Erythroblast (primary cell): ENCODE results near the gene SF3B6.
A peak's percentile ranks its signal among the peaks of the same experiment; 100 is the strongest.

Experiments used
- DNase-seq, 2 experiments: peaks; one replicate each; lab custom pipeline; 2025; lab: John Stamatoyannopoulos, UW
- GATA1 ChIP-seq: IDR thresholded peaks from 2 replicates; pipeline ENCODE4 v1.6.1; 2011; ENCODE audit warnings: low read depth, mild to moderate bottlenecking, control low read depth, low read length, moderate library complexity
- POLR2A ChIP-seq: IDR thresholded peaks from 2 replicates; pipeline ENCODE4 v1.6.1; 2011; ENCODE audit warnings: mild to moderate bottlenecking, low read length

Gene SF3B6

DNA sequence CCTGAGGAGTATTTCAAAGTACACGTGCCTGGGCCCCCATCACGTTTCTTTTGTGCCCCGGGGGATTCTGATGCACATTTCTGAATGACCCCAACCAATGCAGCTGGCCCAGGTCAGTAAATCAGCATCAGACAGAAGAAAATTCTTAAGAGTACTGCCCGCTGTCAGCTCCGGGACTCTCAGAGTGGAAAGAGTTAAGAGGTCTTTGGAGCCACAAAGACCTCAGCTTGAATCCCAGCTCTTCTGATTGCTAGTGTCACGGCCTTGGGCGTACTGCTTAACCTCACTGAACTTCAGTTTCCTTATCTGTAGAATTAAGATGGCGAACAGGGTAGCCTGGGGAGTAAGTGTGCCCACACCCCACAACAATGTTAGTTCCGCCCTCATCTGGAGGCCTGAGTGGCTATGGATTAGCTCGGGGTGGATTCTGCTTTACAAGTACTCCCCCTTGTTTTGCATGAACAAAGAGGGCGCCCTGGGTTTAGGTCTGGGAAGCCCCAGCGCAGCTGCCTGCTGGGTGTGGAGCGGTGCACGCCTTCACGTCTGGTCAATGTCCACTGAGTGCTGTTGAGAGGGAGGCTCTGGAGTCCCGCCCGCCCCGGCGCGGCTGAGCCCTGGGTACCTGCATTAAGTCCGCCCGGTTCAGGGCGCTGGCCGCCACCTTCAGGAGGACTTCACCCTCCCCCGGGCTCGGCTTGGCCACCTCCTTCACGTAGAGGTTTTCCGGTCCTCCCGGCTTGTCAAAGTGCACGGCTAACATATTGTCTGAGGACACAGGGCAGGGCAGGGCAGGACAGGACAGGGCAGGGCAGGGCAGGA is 7.7 kb upstream of the SF3B6 start:
- peak; percentile 93 to 97 for DNase-seq

DNA sequence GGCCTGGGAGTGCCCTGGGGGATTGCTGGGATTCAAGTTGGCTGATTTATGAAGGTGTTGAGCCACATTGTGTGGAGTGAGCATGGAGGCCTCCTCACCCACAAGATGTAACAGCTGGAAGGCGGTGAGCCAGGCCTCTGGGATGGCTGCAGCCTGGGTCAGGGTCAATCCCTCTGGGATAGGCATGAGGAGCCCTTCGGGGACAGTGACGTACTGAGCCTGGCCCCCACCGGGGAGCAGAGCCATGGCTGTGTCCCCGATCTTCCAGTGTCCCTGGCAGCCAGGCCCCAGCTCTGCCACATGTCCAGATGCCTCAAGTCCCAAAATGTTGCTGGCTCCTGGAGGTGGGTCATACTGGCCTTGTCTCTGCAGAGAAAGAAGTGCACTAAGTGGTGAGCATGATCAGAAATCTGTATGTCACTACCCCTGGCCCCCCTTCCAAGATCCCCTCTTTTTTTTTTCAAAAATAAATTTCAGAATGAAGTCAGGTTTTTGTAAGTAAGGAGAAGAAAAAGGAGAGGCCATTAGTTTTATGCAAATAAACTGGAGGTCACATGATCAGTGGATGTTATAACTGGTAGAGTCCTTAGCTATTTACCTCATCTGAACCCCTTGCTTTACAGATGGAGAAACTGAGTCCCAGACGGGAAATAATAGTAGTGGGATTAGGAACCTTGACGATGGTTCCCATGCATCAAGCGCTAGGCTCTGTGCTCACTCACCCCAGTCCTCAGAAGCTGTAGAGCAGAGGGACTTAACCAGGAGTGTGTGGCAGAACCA is 6.9 kb upstream of the SF3B6 start:
- no peak for DNase-seq

More for the DNA sequence above, 7.7 kb upstream of the SF3B6 start:
- TF ChIP-seq GATA1 = no peak
- TF ChIP-seq POLR2A = peak; percentile 71

DNA sequence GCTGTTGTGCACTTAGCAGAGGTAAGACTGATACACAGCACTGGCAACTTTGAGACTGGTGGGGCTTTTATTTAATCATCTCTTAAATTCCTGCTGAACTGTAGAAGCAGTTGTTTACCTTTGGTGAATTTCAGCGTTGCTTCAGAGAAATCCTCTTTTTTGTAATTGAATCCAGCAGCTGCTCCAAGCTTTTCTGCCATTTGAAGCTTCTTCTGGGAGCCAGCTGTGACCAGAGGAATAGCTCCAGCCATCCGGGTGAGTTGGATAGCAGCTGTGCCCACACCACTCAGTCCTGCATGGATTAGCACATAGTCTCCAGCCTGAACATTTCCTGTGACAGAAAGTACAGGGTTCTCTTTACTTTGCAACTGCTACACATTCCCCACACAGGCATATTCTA is 4.6 kb upstream of the SF3B6 start:
- DNase-seq = no peak
- no peak for TF ChIP-seq GATA1
- TF ChIP-seq POLR2A = no peak

More for the DNA sequence above, 6.9 kb upstream of the SF3B6 start:
- TF ChIP-seq GATA1 = no peak
- no peak for TF ChIP-seq POLR2A

DNA sequence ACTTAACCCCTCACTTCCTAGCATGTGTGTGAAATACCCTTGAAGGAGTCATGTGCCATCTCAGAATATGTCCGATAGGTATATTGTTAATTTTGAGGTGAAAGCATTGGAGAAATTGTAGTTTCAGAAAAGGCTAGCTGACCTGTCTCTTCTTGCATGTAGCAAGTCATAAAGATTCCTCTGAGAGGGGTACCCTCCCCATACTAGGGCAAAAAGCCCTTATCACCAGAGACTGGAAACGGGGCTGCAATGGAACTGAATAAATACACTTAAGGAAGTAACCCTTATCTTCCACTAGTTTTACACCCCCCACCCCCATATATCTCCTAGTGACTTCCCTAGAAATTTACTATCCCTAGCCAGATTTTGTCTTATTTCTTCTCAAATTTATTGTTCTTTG is 1.8 kb upstream of the SF3B6 start:
- TF ChIP-seq GATA1 = no peak
- no peak for TF ChIP-seq POLR2A
- DNase-seq = no peak

DNA sequence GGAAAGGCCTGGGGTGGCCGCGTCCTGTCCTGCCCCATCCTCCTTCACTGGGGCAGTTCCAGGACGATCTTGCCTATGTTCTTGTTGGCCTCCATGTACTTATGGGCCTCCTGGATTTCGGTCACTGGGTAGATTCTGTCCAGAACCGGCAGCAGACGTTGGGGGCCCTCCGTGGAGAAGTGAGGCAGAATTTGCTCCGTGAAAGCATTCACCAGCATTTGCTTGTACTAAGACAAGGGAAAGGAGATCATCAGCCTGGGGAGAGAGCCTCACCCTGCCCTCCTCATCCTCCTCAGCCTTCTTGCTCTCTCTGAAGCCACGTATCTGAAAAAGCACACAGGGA is 1.4 kb upstream of the SF3B6 start:
- TF ChIP-seq POLR2A = peak; percentile 28
- no peak for TF ChIP-seq GATA1
- DNase-seq = peak; percentile 49 to 60

DNA sequence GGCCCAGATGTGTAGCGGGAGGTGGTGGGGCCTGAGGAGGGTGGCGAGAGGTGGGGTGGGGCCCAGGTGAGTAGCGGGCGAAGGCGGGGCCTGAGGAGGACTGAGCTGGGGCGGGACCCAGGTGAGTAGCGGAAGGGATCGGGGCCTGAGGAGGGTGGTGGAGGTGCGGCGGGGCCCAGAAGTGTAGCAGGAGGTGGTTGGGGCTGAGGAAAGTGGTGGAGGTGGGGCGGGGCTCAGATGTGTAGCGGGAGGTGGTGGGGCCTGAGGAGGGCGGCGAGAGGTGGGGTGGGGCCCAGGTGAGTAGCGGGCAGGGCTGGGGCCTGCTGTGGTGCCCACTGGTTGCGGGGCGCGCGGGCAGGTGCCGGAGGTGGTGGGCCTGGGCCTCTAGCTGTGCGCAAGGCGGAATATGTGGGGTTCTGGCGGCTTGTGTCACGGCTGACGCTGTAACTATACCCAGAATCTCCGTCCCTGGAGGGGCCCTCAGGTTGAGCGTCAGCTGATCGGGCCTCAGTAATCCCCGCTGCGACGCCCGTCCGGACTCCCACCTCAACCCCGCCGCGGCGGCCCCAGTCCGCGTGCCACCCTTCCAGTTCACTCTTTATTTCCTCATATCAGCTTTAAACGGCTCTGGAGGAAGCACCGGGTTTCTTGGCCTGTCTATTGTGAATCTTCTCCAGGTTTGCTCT is 866 bp upstream of the SF3B6 start:
- peak; percentile 65 to 68 for DNase-seq
- TF ChIP-seq POLR2A (peak; percentile 27), GATA1 (no peak)

DNA sequence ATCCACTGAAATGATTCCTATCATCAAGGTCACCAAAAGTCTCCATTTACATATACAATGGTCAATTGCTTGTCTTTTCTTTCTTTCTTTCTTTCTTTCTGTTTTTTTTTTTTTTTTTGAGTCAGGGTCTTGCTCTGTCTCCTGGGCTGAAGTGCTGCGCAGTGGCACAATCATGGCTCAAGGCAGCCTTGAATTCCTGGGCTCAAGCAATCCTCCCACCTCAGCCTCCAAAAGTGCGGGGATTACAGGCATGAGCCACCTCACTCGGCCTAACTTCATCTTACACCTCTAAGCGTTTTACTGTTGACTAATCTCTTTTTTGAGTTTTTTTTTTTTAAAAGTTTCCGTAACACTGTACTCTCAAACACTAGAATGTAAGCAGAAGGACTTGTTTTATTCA is 867 bp downstream of the SF3B6 start:
- TF ChIP-seq GATA1 (no peak), POLR2A (no peak)
- DNase-seq = no peak

DNA sequence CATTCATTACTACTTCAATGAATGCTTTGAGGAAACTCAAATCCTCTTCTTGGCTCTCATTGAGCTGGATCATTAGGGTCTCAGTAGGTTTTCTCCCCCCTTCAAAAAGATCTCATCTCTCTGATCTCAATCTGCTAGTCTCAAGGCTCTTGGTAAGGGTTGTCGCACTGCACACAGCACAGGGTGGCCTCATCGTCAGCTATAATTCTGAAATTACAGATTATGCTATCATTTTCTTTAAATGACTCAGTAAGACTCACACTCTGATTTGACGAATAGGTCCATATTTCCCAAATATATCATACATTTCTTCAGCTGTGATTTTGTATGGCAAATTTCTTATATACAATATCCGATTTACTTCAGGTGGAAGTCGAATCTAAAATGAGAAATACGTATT is 2.3 kb downstream of the SF3B6 start:
- DNase-seq = no peak
- TF ChIP-seq GATA1 = no peak
- TF ChIP-seq POLR2A = no peak

DNA sequence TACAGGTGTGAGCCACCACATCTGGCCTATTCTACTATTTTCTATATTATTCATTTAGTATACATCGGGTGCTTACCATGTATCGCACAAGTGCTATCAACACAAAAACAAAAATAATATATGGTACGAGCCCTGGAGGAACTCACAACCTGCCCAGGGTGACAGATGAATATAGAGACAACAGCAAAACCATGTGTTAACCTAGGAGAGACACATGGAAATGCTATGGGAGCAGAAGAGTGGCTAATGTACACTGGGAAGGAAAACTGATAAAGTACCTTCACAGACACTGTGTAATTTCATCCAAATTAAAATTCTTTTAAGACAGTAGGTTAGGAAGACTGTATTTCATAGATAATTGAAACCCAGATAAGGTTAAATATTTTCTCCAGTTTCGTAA is 3.9 kb downstream of the SF3B6 start:
- DNase-seq = no peak
- TF ChIP-seq POLR2A (no peak), GATA1 (no peak)

DNA sequence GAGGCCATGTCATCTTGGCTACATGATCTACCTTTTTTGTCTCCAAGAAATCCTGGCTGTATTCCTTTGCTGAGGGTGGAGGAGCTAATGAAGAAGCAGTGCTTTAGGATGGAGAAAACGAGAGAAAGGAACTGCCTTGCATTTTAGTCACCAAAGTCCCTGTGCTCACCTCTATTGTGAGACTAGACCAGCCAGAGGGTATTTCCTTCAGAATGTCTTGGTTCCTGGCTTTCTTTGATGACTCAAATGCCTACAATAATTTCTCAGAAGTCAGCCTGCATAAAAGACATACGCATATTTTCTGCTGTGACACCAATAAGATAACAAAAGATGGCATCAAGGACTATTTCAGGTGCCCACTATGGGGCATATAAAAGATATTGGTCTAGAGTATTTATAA is 10.8 kb downstream of the SF3B6 start:
- TF ChIP-seq POLR2A (no peak), GATA1 (no peak)
- no peak for DNase-seq

DNA sequence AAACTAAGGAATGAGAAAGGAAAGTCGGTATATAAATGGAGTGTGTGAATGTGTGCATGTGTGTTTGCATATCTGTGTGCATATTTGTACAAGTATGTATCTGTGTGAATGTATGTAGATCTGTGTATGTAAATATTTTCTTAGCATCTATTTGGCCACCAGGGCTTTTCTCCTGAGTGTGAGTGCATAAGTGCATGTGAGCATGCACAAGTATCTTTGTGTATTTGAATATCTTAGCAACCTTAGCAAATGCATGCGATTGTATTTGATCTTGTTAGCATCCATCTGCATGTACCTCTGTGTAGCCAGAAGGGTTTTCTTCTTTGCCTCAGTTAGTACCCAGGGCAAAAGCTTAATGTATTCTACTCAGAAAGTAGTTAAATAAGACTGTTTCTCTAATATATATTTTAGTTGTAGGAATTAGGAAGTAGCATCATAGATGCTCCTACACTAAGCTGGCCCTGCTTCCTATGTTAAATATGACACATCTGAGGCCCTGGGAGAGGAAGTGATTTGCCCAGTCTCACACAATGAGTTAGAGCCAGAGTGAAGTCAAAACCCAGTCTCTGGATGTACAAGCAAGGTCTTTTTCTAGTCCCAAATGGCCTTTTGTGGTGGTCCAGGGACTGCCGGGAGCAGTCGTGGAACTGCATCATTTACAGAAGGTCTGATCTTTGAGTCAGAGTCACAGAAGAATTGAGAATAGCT is 17.4 kb downstream of the SF3B6 start:
- no peak for DNase-seq
- TF ChIP-seq POLR2A (no peak), GATA1 (no peak)

DNA sequence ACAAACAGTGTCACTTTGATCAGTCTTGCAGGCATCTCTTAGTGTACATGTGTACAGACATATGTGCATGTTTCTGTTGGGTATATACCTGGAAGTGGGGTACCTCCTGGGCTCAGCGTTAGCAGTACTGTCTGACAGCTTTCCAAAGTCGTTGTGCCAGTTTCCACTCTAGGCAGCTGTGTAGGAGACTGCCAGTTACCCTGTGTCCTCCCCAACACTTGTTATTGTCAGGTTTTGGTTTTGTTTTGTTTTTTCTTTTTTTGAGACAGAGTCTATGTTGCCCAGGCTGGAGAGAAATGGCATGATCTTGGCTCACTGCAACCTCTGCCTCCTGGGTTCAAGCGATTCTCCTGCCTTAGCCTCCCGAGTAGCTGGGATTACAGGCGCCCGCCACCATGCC is 20.4 kb downstream of the SF3B6 start:
- DNase-seq = no peak
- TF ChIP-seq POLR2A (no peak), GATA1 (no peak)

DNA sequence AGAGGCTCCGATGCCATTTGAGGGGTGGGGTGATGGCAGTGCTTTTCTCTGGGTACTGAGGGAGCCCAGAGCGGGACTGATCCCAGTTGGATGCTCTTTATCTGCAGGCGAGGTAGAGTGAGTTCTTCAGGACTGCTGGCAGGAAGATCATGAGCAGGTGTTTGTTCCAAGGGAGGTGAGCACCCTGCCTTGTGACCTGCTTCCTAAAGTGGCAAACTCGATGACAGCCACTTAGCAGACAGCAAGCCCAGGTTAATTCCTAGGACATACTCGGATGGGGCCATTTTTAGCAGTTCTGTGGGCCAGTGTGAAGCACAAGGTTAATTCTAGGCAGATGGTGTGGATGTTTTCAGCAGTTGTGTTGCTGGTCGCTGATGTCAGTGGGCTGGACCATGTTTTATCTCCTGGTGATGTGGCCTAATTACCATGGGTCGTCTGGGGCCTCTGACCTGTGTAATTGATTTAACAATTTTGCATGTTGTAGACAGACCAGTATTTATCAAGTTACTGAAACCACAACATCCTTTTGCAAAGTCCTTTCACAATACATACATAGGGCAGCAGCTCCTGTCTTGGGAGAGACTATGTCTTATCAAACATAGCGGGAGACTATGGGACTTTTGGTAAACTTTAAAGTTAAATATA is 21.6 kb downstream of the SF3B6 start:
- no peak for DNase-seq
- no peak for TF ChIP-seq GATA1
- no peak for TF ChIP-seq POLR2A
